MM.1S (cell line): Measurements from ENCODE around the gene CPN2.

ENCODE experiments used
- DNase-seq: peaks from one replicate; pipeline ENCODE4 v3.0.0-alpha.2; 2015
- H2AFZ ChIP-seq: fragments of 300-600 bp; sonication (generic); 2 replicates; pipeline ENCODE4 v1.6.0; 2016; ENCODE audit warnings: antibody characterized with exemption, low read length
- H3F3A ChIP-seq: fragments of 300-600 bp; sonication (generic); 2 replicates; pipeline ENCODE4 v1.6.1; 2016; ENCODE audit warnings: mild to moderate bottlenecking, antibody characterized with exemption, low read length, moderate library complexity, mixed read lengths; ENCODE audit not compliant: insufficient read depth
- H3K27ac ChIP-seq: fragments of 300-600 bp; sonication (generic); 2 replicates; pipeline ENCODE4 v1.5.1; 2016; ENCODE audit warnings: mild to moderate bottlenecking, low read length
- H3K27me3 ChIP-seq: fragments of 300-600 bp; sonication (generic); replicated peaks from 2 replicates; pipeline ENCODE4 v1.6.0; 2016; ENCODE audit warnings: low read length; ENCODE audit not compliant: insufficient read depth
- H3K36me3 ChIP-seq: fragments of 300-600 bp; sonication (generic); replicated peaks from 2 replicates; pipeline ENCODE4 v1.6.1; 2016; ENCODE audit warnings: mild to moderate bottlenecking, low read length, mixed read lengths; ENCODE audit not compliant: insufficient read depth
- H3K4me1 ChIP-seq: fragments of 300-600 bp; sonication (generic); 2 replicates; pipeline ENCODE4 v1.6.1; 2016; ENCODE audit warnings: low read length, mixed read lengths
- H3K4me2 ChIP-seq: fragments of 300-600 bp; sonication (generic); 2 replicates; pipeline ENCODE4 v1.6.0; 2016; ENCODE audit warnings: low read depth, low read length
- H3K4me3 ChIP-seq: fragments of 300-600 bp; sonication (generic); 2 replicates; pipeline ENCODE4 v1.5.1; 2016; ENCODE audit warnings: low read length, mixed read lengths
- H3K79me2 ChIP-seq: fragments of 300-600 bp; sonication (generic); 2 replicates; pipeline ENCODE4 v1.6.1; 2016; ENCODE audit warnings: mixed run types, low read length, mixed read lengths
- H3K9ac ChIP-seq: fragments of 300-600 bp; sonication (generic); 2 replicates; pipeline ENCODE4 v1.6.1; 2016; ENCODE audit warnings: low read length, mixed read lengths
- H3K9me2 ChIP-seq: fragments of 300-600 bp; sonication (generic); replicated peaks from 2 replicates; pipeline ENCODE4 v1.6.1; 2016; ENCODE audit warnings: mild to moderate bottlenecking, low read length, mixed read lengths; ENCODE audit not compliant: insufficient read depth
- H3K9me3 ChIP-seq: fragments of 300-600 bp; sonication (generic); replicated peaks from 2 replicates; pipeline ENCODE4 v1.6.1; 2016; ENCODE audit warnings: mild to moderate bottlenecking, low read length, mixed read lengths; ENCODE audit not compliant: insufficient read depth
- H4K20me1 ChIP-seq: fragments of 300-600 bp; sonication (generic); 2 replicates; pipeline ENCODE4 v1.6.1; 2016; ENCODE audit warnings: mild to moderate bottlenecking, low read length, moderate library complexity, mixed read lengths; ENCODE audit not compliant: insufficient read depth
- CTCF ChIP-seq: fragments of 300-600 bp; sonication (generic); IDR thresholded peaks from 2 replicates; pipeline ENCODE4 v1.5.1; 2016; ENCODE audit warnings: antibody characterized with exemption, low read length, mixed read lengths
- EZH2 ChIP-seq: fragments of 300-600 bp; sonication (generic); optimal IDR thresholded peaks from 2 replicates; pipeline ENCODE3; 2017; ENCODE audit warnings: low read depth, mild to moderate bottlenecking, antibody characterized with exemption, low read length, mixed read lengths
- EZH2phosphoT487 ChIP-seq: fragments of 300-600 bp; sonication (generic); IDR thresholded peaks from 2 replicates; pipeline ENCODE4 v1.6.1; 2018; ENCODE audit warnings: antibody characterized with exemption, low read length

Gene CPN2

GRCh38 chr3:194333212-194333980 is 17.7 kb downstream of the CPN2 start:
- Histone ChIP-seq H3K79me2 (no peaks in the 10 kb centered on the region), H4K20me1 (no peaks in the 10 kb centered on the region), H3K9me3 (no peaks in the 10 kb centered on the region), H3K4me2 (peak overlapping the region; percentile 78), H3F3A (no peaks in the 10 kb centered on the region), H3K27ac (no peak overlapping the region), H3K27me3 (peaks cover 15% of the 10 kb centered on the region), H2AFZ (peak overlapping the region; percentile 80), H3K4me3 (peak overlapping the region; percentile 63), H3K9me2 (no peaks in the 10 kb centered on the region), H3K4me1 (0 out of 2 replicates have a peak, but pooled peaks cover 5% of the 10 kb centered on the region), H3K36me3 (no peaks in the 10 kb centered on the region), H3K9ac (peak overlapping the region; percentile 4; the same call in 1 of the 2 replicates)
- peak; percentile 91 for DNase-seq
- TF ChIP-seq EZH2phosphoT487 (no peak), CTCF (peak; percentile 100), EZH2 (no peak)

- no peak overlapping the region for H2AFZ ChIP-seq
- no peaks in the 10 kb centered on the region for H3K9me3 ChIP-seq
- H3K36me3 ChIP-seq = no peaks in the 10 kb centered on the region
- no peaks in the 10 kb centered on the region for H3K79me2 ChIP-seq
- H3F3A ChIP-seq = 0 out of 2 replicates have a peak, but pooled peaks cover 3% of the 10 kb centered on the region
- H3K9ac ChIP-seq = no peak overlapping the region
- no peaks in the 10 kb centered on the region for H3K9me2 ChIP-seq
- H3K4me3 ChIP-seq = no peak overlapping the region
- H3K27ac ChIP-seq = no peak overlapping the region
- peaks cover 15% of the 10 kb centered on the region for H3K27me3 ChIP-seq
- DNase-seq = no peak
- H3K4me2 ChIP-seq = no peak overlapping the region
- H4K20me1 ChIP-seq = no peaks in the 10 kb centered on the region
- 0 out of 2 replicates have a peak, but pooled peaks cover 5% of the 10 kb centered on the region for H3K4me1 ChIP-seq
- TF ChIP-seq EZH2phosphoT487 = no peak
- no peak for TF ChIP-seq CTCF
- no peak for TF ChIP-seq EZH2
Observed at GRCh38 chr3:194332858-194333211, 18.3 kb downstream of the CPN2 start.

GRCh38 chr3:194330579-194330978 is 20.5 kb downstream of the CPN2 start:
- H3K79me2 ChIP-seq = no peaks in the 10 kb centered on the region
- no peak overlapping the region for H3K4me3 ChIP-seq
- H3K9ac ChIP-seq = no peak overlapping the region
- DNase-seq = no peak
- H3K9me3 ChIP-seq = no peaks in the 10 kb centered on the region
- H3K36me3 ChIP-seq = no peaks in the 10 kb centered on the region
- H3K9me2 ChIP-seq = no peaks in the 10 kb centered on the region
- 0 out of 2 replicates have a peak, but pooled peaks cover 5% of the 10 kb centered on the region for H3K4me1 ChIP-seq
- H3K4me2 ChIP-seq = no peak overlapping the region
- H2AFZ ChIP-seq = no peak overlapping the region
- no peaks in the 10 kb centered on the region for H4K20me1 ChIP-seq
- no peak overlapping the region for H3K27ac ChIP-seq
- TF ChIP-seq EZH2phosphoT487 = no peak
- no peak for TF ChIP-seq CTCF
- TF ChIP-seq EZH2 = no peak
- H3F3A ChIP-seq = peaks cover 10% of the 10 kb centered on the region
- peaks cover 13% of the 10 kb centered on the region for H3K27me3 ChIP-seq
